ENCODE data around the gene COL4A2. TPM values are rescaled to one million over a fixed set of nuclear protein-coding genes. Genes with fewer than 3 reads are reported as not detected.

COL4A2 gene
- total RNA-seq, 1 experiment from 2014 or later = 1.6 TPM

DNA sequence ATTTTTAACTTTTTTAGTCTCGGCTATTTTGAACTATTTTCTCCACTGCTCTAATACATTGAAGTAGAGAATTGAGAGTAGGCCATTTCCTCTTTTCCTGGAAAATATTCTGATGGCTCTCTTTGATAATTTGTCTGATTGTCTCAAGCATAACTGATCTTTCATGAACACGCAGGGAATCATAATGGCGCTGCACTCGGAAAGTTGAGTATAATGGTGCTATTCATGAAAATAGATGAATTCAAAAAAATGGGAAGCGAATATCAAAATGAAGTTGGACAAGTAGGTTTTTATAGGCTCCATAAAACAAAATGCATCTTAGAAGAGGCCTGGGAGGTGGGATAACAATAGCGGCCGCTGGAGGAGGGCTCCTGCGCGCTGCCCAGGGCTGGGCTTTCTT, 29.0 kb downstream of the COL4A2 start:
- no peak overlapping the region for H3K4me2 ChIP-seq (ENCODE audit: low read length)
- ChIA-PET CTCF (no interaction called here), RAD21 (ENCODE audit: low non-redundant PET in 1 of 2, low total read pairs in 2 of 2, uncharacterized antibody in 2 of 2, unreplicated experiment in 2 of 2) (no interaction called here), POLR2A (no interaction called here)
- H2AFZ ChIP-seq (ENCODE audit: low read depth, low read length, poor library complexity, severe bottlenecking) = no peak overlapping the region
- peaks cover under 1% of the 10 kb centered on the region; the same call in 1 of the 2 replicates for H3K27me3 ChIP-seq (ENCODE audit: insufficient read depth, low read length)
- no peaks in the 10 kb centered on the region for H3K9me2 ChIP-seq (ENCODE audit: insufficient read depth)
- H4K20me1 ChIP-seq (ENCODE audit: insufficient read depth) = no peaks in the 10 kb centered on the region
- H3K9ac ChIP-seq (ENCODE audit: low read length) = no peak overlapping the region
- ATAC-seq (no peak), DNase-seq (ENCODE audit: low read depth, low spot score) (no peak)
- H3K27ac ChIP-seq (ENCODE audit: low read depth, low read length) = no peak overlapping the region
- intact Hi-C loops (cut with micrococcal nuclease) = no loop called here
- TF ChIP-seq ZFX (IDR thresholded peaks at IDR 0.05) = no peak
- TF ChIP-seq REST (IDR thresholded peaks at IDR 0.05; ENCODE audit: low read depth) = no peak
- TF ChIP-seq, protein P1, sequence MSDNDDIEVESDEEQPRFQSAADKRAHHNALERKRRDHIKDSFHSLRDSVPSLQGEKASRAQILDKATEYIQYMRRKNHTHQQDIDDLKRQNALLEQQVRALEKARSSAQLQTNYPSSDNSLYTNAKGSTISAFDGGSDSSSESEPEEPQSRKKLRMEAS (IDR thresholded peaks at IDR 0.05) = no peak
- TF ChIP-seq POLR2A (IDR thresholded peaks at IDR 0.05; ENCODE audit: borderline replicate concordance, extremely low read depth, insufficient read depth, insufficient read length) = no peak
- no peak for TF ChIP-seq CBX3 (IDR thresholded peaks at IDR 0.05; ENCODE audit: low read depth)
- TF ChIP-seq ATF3 (IDR thresholded peaks at IDR 0.05) = no peak
- TF ChIP-seq POLR2AphosphoS5 (IDR thresholded peaks at IDR 0.05; ENCODE audit: low read depth, low read length) = no peak
- no peak for TF ChIP-seq RAD21 (IDR thresholded peaks at IDR 0.05; ENCODE audit: low read depth)
- TF ChIP-seq EGR1 (IDR thresholded peaks at IDR 0.05; ENCODE audit: low read depth) = no peak
- no peaks in the 10 kb centered on the region for H3K4me1 ChIP-seq (ENCODE audit: control insufficient read depth in 1 of 2, insufficient read depth in 2 of 2, low read length in 2 of 2)
- no TSS peak for BruUV-seq (replicated peaks)
- H3K79me2 ChIP-seq (ENCODE audit: insufficient read depth, low read length) = no peaks in the 10 kb centered on the region
- no peak overlapping the region for H3K4me3 ChIP-seq (replicated peaks in 1 of 2; ENCODE audit: low read depth in 1 of 2, low read length in 2 of 2)
- H3K9me3 ChIP-seq (ENCODE audit: control insufficient read depth in 1 of 2, insufficient read depth in 1 of 2, low read depth in 1 of 2, low read length in 2 of 2) = no peaks in the 10 kb centered on the region
- H3K36me3 ChIP-seq (ENCODE audit: control insufficient read depth in 1 of 2, insufficient read depth in 2 of 2, low read length in 2 of 2) = no peaks in the 10 kb centered on the region
